Calu3 (cell line): ENCODE measurements around the gene GNGT2. TPM values are rescaled to one million over a fixed set of nuclear protein-coding genes. Genes with fewer than 3 reads are reported as not detected.

Source experiments
- BruUV-seq: library from RNA; stranded (reverse); fragments of 400-500 nt; replicated peaks from 2 replicates; lab custom pipeline; 2021; lab: Mats Ljungman, UMichigan
- CTCF ChIA-PET: fragments of 300-600 bp; sonication (Branson Sonifier 250); formaldehyde crosslinking; loops from one replicate; lab custom pipeline; 2022; ENCODE audit warnings: antibody characterized with exemption; lab: Charles Lee
- DNase-seq: peaks from one replicate; pipeline ENCODE4 v3.0.0; 2022
- H3K27ac Mint-ChIP-seq: one replicate; pipeline ENCODE4 v1.8.0; 2022; ENCODE audit warnings: mixed read lengths; ENCODE audit not compliant: unreplicated experiment
- H3K27me3 Mint-ChIP-seq: one replicate; pipeline ENCODE4 v1.8.0; 2022; ENCODE audit warnings: mixed read lengths; ENCODE audit not compliant: unreplicated experiment
- H3K36me3 Mint-ChIP-seq: one replicate; pipeline ENCODE4 v1.8.0; 2022; ENCODE audit warnings: mild to moderate bottlenecking, moderate library complexity, mixed read lengths; ENCODE audit not compliant: insufficient read depth, unreplicated experiment
- H3K4me1 Mint-ChIP-seq: one replicate; pipeline ENCODE4 v1.8.0; 2022; ENCODE audit warnings: mild to moderate bottlenecking, low read depth, mixed read lengths; ENCODE audit not compliant: unreplicated experiment
- H3K4me3 Mint-ChIP-seq: one replicate; pipeline ENCODE4 v1.8.0; 2022; ENCODE audit warnings: mild to moderate bottlenecking, low read depth, moderate library complexity, mixed read lengths; ENCODE audit not compliant: unreplicated experiment
- H3K9me3 Mint-ChIP-seq: one replicate; pipeline ENCODE4 v1.8.0; 2022; ENCODE audit warnings: low read depth, mixed read lengths; ENCODE audit not compliant: unreplicated experiment
- intact Hi-C: fragments of 100-400 bp; cut with micrococcal nuclease; formaldehyde crosslinking; loops from one replicate; pipeline ENCODE4 v1.10.0; 2022; ENCODE audit not compliant: unreplicated experiment
- total RNA-seq: library from RNA; stranded (reverse); gene quantifications from 2 replicates; pipeline ENCODE4 v1.2.3, GENCODE V29; 2022
- TF ChIP-seq, protein P1 (sequence below): fragments of 200-600 bp; IDR thresholded peaks from one replicate; pipeline ENCODE4 v1.8.0; 2022; ENCODE audit warnings: antibody characterized with exemption; ENCODE audit not compliant: unreplicated experiment

Gene GNGT2
- total RNA-seq, 1 experiment from 2014 or later, result not detected

DNA sequence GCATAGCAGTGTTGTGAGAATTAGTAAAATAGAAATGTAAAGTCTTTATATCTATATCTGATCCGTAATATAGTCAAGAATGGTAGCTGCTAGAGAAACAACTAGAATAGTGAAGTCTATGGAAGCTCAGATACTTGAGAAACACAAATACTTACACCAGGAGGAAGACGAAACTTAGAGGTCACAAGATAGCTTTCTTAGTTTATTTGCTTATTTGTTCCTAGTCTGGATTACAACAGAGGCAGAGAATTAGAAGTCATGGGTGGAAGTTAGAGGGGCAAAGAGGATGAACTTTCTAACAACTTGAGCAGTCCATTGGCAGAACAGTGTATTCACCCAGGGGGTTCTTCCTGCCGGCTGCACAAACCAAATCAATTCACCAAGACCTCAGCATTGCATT, 13.9 kb downstream of the GNGT2 start:
- intact Hi-C loops, result no loop called here
- Mint-ChIP-seq H3K36me3 (peaks cover 17% of the 10 kb centered on the region), H3K9me3 (no peaks in the 10 kb centered on the region), H3K4me1 (peaks cover 9% of the 10 kb centered on the region), H3K27ac (no peak overlapping the region), H3K4me3 (no peak overlapping the region), H3K27me3 (peaks cover 18% of the 10 kb centered on the region)
- DNase-seq, result no peak
- TF ChIP-seq, protein P1, sequence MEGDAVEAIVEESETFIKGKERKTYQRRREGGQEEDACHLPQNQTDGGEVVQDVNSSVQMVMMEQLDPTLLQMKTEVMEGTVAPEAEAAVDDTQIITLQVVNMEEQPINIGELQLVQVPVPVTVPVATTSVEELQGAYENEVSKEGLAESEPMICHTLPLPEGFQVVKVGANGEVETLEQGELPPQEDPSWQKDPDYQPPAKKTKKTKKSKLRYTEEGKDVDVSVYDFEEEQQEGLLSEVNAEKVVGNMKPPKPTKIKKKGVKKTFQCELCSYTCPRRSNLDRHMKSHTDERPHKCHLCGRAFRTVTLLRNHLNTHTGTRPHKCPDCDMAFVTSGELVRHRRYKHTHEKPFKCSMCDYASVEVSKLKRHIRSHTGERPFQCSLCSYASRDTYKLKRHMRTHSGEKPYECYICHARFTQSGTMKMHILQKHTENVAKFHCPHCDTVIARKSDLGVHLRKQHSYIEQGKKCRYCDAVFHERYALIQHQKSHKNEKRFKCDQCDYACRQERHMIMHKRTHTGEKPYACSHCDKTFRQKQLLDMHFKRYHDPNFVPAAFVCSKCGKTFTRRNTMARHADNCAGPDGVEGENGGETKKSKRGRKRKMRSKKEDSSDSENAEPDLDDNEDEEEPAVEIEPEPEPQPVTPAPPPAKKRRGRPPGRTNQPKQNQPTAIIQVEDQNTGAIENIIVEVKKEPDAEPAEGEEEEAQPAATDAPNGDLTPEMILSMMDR, result no peak
- no TSS peak for BruUV-seq
- CTCF ChIA-PET, result no interaction called here

DNA sequence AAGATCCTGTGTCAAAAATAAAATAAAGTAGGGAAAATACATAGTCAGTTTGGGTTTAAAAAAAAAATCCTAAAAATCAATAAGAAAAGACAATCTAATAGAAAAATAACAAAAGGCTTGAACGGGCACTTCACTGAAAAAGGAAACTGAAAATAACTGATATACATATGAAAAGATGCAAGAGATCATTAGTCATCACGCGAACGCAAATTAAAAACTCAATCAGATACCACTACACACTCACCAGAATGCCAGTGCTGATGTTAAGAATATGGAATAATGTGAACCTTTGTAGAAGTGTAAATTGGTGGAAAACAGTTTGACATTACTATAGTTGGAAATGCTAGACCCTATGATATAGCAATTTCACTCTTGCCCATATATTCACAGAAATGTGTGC, 14.6 kb downstream of the GNGT2 start:
- H3K9me3 Mint-ChIP-seq, result no peaks in the 10 kb centered on the region
- intact Hi-C loops, result no loop called here
- peaks cover 19% of the 10 kb centered on the region for H3K36me3 Mint-ChIP-seq
- BruUV-seq, result no TSS peak
- peaks cover 10% of the 10 kb centered on the region for H3K27me3 Mint-ChIP-seq
- no peak overlapping the region for H3K27ac Mint-ChIP-seq
- no peak overlapping the region for H3K4me3 Mint-ChIP-seq
- DNase-seq, result no peak
- CTCF ChIA-PET, result no interaction called here
- TF ChIP-seq, protein P1, result no peak
- peaks cover 9% of the 10 kb centered on the region for H3K4me1 Mint-ChIP-seq

DNA sequence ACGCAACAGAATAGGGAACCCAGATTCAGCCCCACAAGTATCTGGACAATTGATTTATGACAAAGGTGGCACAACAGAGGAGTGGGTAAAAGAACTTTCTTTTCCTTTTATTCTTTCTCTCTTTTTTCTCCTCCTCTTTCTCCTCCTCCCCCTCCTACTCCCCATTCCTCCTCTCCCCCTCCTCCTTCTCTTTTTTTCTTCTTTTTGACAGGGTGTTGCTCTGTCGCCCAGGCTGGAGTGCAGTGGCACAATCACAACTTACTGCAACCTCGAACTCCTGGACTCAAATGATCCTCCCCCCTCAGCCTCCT, 16.1 kb downstream of the GNGT2 start:
- H3K4me3 Mint-ChIP-seq, result no peak overlapping the region
- CTCF ChIA-PET, result no interaction called here
- no peaks in the 10 kb centered on the region for H3K27me3 Mint-ChIP-seq
- intact Hi-C loops, result loop anchor here (5.0 kb wide), 1 partner anchor 33 kb away; no protein-coding TSS in a partner anchor
- DNase-seq, result no peak
- H3K36me3 Mint-ChIP-seq, result peaks cover 19% of the 10 kb centered on the region
- H3K27ac Mint-ChIP-seq, result no peak overlapping the region
- BruUV-seq, result no TSS peak
- H3K4me1 Mint-ChIP-seq, result peaks cover 9% of the 10 kb centered on the region
- TF ChIP-seq, protein P1, result no peak
- no peaks in the 10 kb centered on the region for H3K9me3 Mint-ChIP-seq

DNA sequence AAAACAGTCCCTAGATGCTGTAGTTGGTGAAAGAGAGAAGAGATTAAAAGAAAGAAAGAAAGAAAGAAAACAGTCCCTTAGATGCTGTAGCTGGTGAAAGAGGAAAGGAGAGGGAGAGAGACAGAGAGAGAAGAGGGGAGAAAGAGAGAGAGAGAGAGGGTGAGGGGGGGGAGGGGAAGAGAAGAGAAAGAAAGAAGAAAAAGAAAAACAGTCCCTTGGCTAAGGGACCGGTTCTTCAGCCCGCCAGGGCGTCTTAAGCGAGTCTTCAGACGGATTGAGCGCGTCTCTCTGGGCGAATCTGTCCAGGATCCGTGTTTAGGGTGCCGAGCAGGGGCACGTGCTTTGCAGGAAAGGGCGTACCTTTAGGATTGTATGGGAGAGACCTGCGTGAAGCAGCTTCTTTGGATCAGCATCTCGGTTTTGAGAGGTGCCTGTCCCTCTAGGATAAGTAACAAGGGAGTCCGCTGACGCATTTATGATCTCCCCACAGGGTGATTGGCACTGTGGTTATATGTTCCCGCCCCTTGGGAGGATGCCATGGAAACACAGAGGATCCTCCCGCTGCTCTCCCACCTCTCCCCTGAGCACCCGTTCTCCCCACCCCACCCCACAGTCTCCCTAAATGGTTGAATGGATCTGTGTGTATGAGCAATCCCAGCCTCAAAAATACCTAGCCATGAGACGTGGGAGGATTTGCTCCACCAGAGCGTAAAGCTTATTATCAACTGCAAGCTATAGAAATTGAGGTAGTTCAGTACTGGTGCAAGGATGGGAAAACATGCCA, 16.7 kb downstream of the GNGT2 start:
- peak; percentile 23 for DNase-seq
- intact Hi-C loops, result loop anchor here (5.0 kb wide), 1 partner anchor 34 kb away; no protein-coding TSS in a partner anchor
- Mint-ChIP-seq H3K27ac (peak overlapping the region; percentile 98), H3K4me3 (peak overlapping the region; percentile 78), H3K4me1 (peaks cover 9% of the 10 kb centered on the region), H3K27me3 (no peaks in the 10 kb centered on the region), H3K9me3 (no peaks in the 10 kb centered on the region), H3K36me3 (peaks cover 19% of the 10 kb centered on the region)
- TF ChIP-seq, protein P1, result no peak
- BruUV-seq, result no TSS peak
- CTCF ChIA-PET, result no interaction called here
